ENCODE measurements around the gene METTL21C. TPM values are rescaled to one million over a fixed set of nuclear protein-coding genes. Genes with fewer than 3 reads are reported as not detected.

The METTL21C gene
- total RNA-seq, 6 donors from 2014 or later, result not detected

GRCh38 chr13:102709536-102709935, 14.7 kb upstream of the METTL21C start:
- peak overlapping the region in 2 of 4 donors; percentile 12 to 53 for H3K27ac ChIP-seq
- DNase-seq (no peak), ATAC-seq (ENCODE audit: low FRiP score in 2 of 2) (no peak)
- H3K4me3 ChIP-seq, result no peak overlapping the region
- H3K27me3 ChIP-seq, result no peaks in the 10 kb centered on the region
- H3K4me1 ChIP-seq, result peaks cover 0 to 6% (median 0%) of the 10 kb centered on the region in 4 donors
- TF ChIP-seq CTCF (IDR thresholded peaks at IDR 0.05) (no peak), EP300 (IDR thresholded peaks at IDR 0.05) (no peak), POLR2A (IDR thresholded peaks at IDR 0.05) (no peak), POLR2AphosphoS5 (IDR thresholded peaks at IDR 0.05) (no peak)
- no peaks in the 10 kb centered on the region for H3K9me3 ChIP-seq
- H3K36me3 ChIP-seq, result no peaks in the 10 kb centered on the region

- DNase-seq, result no peak
- WGBS, 2 donors, result 90 to 92% methylated on average over 2 of the region's 2 CpGs
- no peak for ATAC-seq (ENCODE audit: low FRiP score in 2 of 2)
- H3K27me3 ChIP-seq, result no peaks in the 10 kb centered on the region
- no peaks in the 10 kb centered on the region for H3K36me3 ChIP-seq
- no peak overlapping the region for H3K4me3 ChIP-seq
- TF ChIP-seq POLR2AphosphoS5 (IDR thresholded peaks at IDR 0.05), result no peak
- no peak for TF ChIP-seq CTCF (IDR thresholded peaks at IDR 0.05)
- TF ChIP-seq POLR2A (IDR thresholded peaks at IDR 0.05), result no peak
- no peak for TF ChIP-seq EP300 (IDR thresholded peaks at IDR 0.05)
- no peaks in the 10 kb centered on the region for H3K9me3 ChIP-seq
- H3K4me1 ChIP-seq, result peaks cover 0 to 6% (median 0%) of the 10 kb centered on the region in 4 donors
- H3K27ac ChIP-seq, result no peak overlapping the region
Measured at GRCh38 chr13:102708991-102709390, 14.1 kb upstream of the METTL21C start.

- Histone ChIP-seq H3K36me3 (no peaks in the 10 kb centered on the region), H3K27me3 (no peaks in the 10 kb centered on the region), H3K9me3 (no peaks in the 10 kb centered on the region), H3K4me1 (peaks cover 0 to 6% (median 0%) of the 10 kb centered on the region in 4 donors), H3K27ac (no peak overlapping the region), H3K4me3 (no peak overlapping the region)
- TF ChIP-seq CTCF (IDR thresholded peaks at IDR 0.05), result no peak
- no peak for TF ChIP-seq EP300 (IDR thresholded peaks at IDR 0.05)
- ATAC-seq (ENCODE audit: low FRiP score in 2 of 2) (no peak), DNase-seq (no peak)
- 51 to 54% methylated on average over 2 of the region's 2 CpGs for WGBS, 2 donors
Measured at GRCh38 chr13:102708211-102708610, 13.4 kb upstream of the METTL21C start.

- TF ChIP-seq EP300 (IDR thresholded peaks at IDR 0.05) (no peak), POLR2AphosphoS5 (IDR thresholded peaks at IDR 0.05) (no peak), POLR2A (IDR thresholded peaks at IDR 0.05) (no peak), CTCF (IDR thresholded peaks at IDR 0.05) (no peak)
- WGBS, 2 donors, result 36 to 43% methylated on average over 4 of the region's 4 CpGs
- ATAC-seq (ENCODE audit: low FRiP score in 2 of 2), result peak in 1 of 2 donors; percentile 55
- no peak for DNase-seq
- H3K9me3 ChIP-seq, result no peaks in the 10 kb centered on the region
- H3K27me3 ChIP-seq, result no peaks in the 10 kb centered on the region
- no peak overlapping the region for H3K27ac ChIP-seq
- H3K4me3 ChIP-seq, result no peak overlapping the region
- no peaks in the 10 kb centered on the region for H3K36me3 ChIP-seq
- peaks cover 0 to 6% (median 0%) of the 10 kb centered on the region in 4 donors for H3K4me1 ChIP-seq
Measured at GRCh38 chr13:102707467-102707866, 12.6 kb upstream of the METTL21C start.

- Histone ChIP-seq H3K27me3 (no peaks in the 10 kb centered on the region), H3K9me3 (no peaks in the 10 kb centered on the region), H3K27ac (no peak overlapping the region), H3K4me1 (peaks cover 0 to 6% (median 0%) of the 10 kb centered on the region in 4 donors), H3K4me3 (no peak overlapping the region), H3K36me3 (no peaks in the 10 kb centered on the region)
- no peak for ATAC-seq (ENCODE audit: low FRiP score in 2 of 2)
- TF ChIP-seq POLR2AphosphoS5 (IDR thresholded peaks at IDR 0.05) (no peak), EP300 (IDR thresholded peaks at IDR 0.05) (no peak), POLR2A (IDR thresholded peaks at IDR 0.05) (no peak), CTCF (IDR thresholded peaks at IDR 0.05) (no peak)
- 82 to 84% methylated on average over 6 of the region's 6 CpGs for WGBS, 2 donors
- DNase-seq, result no peak
Measured at GRCh38 chr13:102704238-102705058, 9.6 kb upstream of the METTL21C start.
